GM12878 (cell line): ENCODE results near the gene CRELD2.

Experiments
- TAF1 ChIP-seq: IDR thresholded peaks from 2 replicates; pipeline ENCODE4 v1.6.1; 2011; ENCODE audit warnings: mild to moderate bottlenecking, low read depth, low read length, borderline replicate concordance
- ZBED1 ChIP-seq: IDR thresholded peaks from 2 replicates; pipeline ENCODE4 v1.6.1; 2016; ENCODE audit warnings: borderline replicate concordance
- TF ChIP-seq, protein P1 (sequence below), 3 experiments: IDR thresholded peaks in 2 of 3; conservative IDR thresholded peaks in 1 of 3; 2 replicates each; pipeline ENCODE4 v1.5.1; 2011; ENCODE audit warnings: low read depth in 3 of 3, low read length in 3 of 3, mild to moderate bottlenecking in 3 of 3, control low read depth in 2 of 3, moderate library complexity in 2 of 3, inconsistent platforms in 1 of 3, mixed read lengths in 1 of 3; ENCODE audit not compliant: control insufficient read depth in 2 of 3, insufficient read depth in 1 of 3; ENCODE audit errors: extremely low read depth in 1 of 3
- TF ChIP-seq, protein P2 (sequence below): IDR thresholded peaks from 2 replicates; pipeline ENCODE4 v1.6.1; 2012; ENCODE audit warnings: mild to moderate bottlenecking, low read depth, low read length

DNA sequence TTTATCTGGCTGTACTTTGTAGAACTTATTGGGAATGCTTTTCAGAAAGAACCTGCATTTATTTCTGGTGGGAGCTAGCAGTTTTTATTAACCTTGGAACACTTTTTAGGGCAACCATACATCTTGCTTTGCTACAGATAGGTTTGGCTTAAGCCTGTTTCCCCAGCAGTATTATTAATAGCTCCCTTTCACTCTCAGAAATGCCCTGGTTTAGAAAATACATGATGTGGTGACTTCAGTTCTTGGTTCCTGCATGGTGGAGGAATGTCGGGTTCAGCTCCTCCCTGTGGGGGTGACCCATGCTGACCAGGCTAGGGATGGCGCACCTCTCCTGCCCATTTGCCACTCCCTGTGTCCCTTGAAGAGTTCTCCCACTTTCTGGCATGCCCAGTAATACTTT is 36.6 kb upstream of the CRELD2 start:
- TF ChIP-seq TAF1 (no peak), ZBED1 (no peak)
- TF ChIP-seq, protein P1, sequence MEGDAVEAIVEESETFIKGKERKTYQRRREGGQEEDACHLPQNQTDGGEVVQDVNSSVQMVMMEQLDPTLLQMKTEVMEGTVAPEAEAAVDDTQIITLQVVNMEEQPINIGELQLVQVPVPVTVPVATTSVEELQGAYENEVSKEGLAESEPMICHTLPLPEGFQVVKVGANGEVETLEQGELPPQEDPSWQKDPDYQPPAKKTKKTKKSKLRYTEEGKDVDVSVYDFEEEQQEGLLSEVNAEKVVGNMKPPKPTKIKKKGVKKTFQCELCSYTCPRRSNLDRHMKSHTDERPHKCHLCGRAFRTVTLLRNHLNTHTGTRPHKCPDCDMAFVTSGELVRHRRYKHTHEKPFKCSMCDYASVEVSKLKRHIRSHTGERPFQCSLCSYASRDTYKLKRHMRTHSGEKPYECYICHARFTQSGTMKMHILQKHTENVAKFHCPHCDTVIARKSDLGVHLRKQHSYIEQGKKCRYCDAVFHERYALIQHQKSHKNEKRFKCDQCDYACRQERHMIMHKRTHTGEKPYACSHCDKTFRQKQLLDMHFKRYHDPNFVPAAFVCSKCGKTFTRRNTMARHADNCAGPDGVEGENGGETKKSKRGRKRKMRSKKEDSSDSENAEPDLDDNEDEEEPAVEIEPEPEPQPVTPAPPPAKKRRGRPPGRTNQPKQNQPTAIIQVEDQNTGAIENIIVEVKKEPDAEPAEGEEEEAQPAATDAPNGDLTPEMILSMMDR (IDR thresholded peaks at IDR 0.05 in 2 of 3, conservative IDR thresholded peaks at IDR 0.05 in 1 of 3; ENCODE audit: control insufficient read depth in 2 of 3, extremely low read depth in 1 of 3, insufficient read depth in 1 of 3, low read depth in 3 of 3, low read length in 3 of 3), result no peak
- TF ChIP-seq, protein P2, sequence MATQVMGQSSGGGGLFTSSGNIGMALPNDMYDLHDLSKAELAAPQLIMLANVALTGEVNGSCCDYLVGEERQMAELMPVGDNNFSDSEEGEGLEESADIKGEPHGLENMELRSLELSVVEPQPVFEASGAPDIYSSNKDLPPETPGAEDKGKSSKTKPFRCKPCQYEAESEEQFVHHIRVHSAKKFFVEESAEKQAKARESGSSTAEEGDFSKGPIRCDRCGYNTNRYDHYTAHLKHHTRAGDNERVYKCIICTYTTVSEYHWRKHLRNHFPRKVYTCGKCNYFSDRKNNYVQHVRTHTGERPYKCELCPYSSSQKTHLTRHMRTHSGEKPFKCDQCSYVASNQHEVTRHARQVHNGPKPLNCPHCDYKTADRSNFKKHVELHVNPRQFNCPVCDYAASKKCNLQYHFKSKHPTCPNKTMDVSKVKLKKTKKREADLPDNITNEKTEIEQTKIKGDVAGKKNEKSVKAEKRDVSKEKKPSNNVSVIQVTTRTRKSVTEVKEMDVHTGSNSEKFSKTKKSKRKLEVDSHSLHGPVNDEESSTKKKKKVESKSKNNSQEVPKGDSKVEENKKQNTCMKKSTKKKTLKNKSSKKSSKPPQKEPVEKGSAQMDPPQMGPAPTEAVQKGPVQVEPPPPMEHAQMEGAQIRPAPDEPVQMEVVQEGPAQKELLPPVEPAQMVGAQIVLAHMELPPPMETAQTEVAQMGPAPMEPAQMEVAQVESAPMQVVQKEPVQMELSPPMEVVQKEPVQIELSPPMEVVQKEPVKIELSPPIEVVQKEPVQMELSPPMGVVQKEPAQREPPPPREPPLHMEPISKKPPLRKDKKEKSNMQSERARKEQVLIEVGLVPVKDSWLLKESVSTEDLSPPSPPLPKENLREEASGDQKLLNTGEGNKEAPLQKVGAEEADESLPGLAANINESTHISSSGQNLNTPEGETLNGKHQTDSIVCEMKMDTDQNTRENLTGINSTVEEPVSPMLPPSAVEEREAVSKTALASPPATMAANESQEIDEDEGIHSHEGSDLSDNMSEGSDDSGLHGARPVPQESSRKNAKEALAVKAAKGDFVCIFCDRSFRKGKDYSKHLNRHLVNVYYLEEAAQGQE, result no peak
